SK-N-SH treated with all-trans-retinoic acid at 6 μM for 48 hours (cell line): Measurements from ENCODE around the gene FER1L5.

ENCODE experiments used
- ATAC-seq: fragments of 200-7000 bp; cut with Tn5 transposase; 3 replicates; pipeline ENCODE4 v1.9.1; 2020; ENCODE audit warnings: mild to moderate bottlenecking, moderate library complexity
- ARNTL ChIP-seq: fragments of 450-650 bp; formaldehyde crosslinking; IDR thresholded peaks from 2 replicates; pipeline ENCODE4 v1.5.0; 2020; ENCODE audit warnings: low read depth, mild to moderate bottlenecking, moderate library complexity, borderline replicate concordance
- BACH2 ChIP-seq: fragments of 250-450 bp; sonication (Bioruptor Pico); IDR thresholded peaks from 2 replicates; pipeline ENCODE4 v1.9.0; 2021; ENCODE audit warnings: mild to moderate bottlenecking, borderline replicate concordance
- CREB5 ChIP-seq: fragments of 250-450 bp; sonication (Bioruptor Pico); IDR thresholded peaks from 2 replicates; pipeline ENCODE4 v1.5.1; 2020; ENCODE audit warnings: low read depth, mild to moderate bottlenecking, moderate library complexity
- CSDC2 ChIP-seq: fragments of 250-450 bp; sonication (Bioruptor Pico); IDR thresholded peaks from 2 replicates; pipeline ENCODE4 v1.5.0; 2020; ENCODE audit warnings: mild to moderate bottlenecking, moderate library complexity
- ESRRG ChIP-seq: fragments of 250-450 bp; sonication (Bioruptor Pico); IDR thresholded peaks from 2 replicates; pipeline ENCODE4 v1.6.1; 2021; ENCODE audit warnings: mild to moderate bottlenecking
- GLIS3 ChIP-seq: fragments of 250-450 bp; sonication (Bioruptor Pico); IDR thresholded peaks from 2 replicates; pipeline ENCODE4 v1.5.0; 2020; ENCODE audit warnings: mild to moderate bottlenecking, moderate library complexity
- OSR1 ChIP-seq: fragments of 250-450 bp; sonication (Bioruptor Pico); IDR thresholded peaks from 2 replicates; pipeline ENCODE4 v1.8.0; 2022; ENCODE audit warnings: moderate library complexity, mild to moderate bottlenecking, inconsistent platforms
- PPARA ChIP-seq: fragments of 250-450 bp; sonication (Bioruptor Pico); IDR thresholded peaks from 2 replicates; pipeline ENCODE4 v1.5.0; 2020; ENCODE audit warnings: mild to moderate bottlenecking, borderline replicate concordance
- RARB ChIP-seq: fragments of 250-450 bp; sonication (Bioruptor Pico); IDR thresholded peaks from 2 replicates; pipeline ENCODE4 v1.8.0; 2021; ENCODE audit warnings: mild to moderate bottlenecking, moderate library complexity
- SNAI2 ChIP-seq: fragments of 250-450 bp; sonication (Bioruptor Pico); IDR thresholded peaks from 2 replicates; pipeline ENCODE4 v1.5.0; 2020; ENCODE audit warnings: mild to moderate bottlenecking, moderate library complexity
- TOX ChIP-seq: fragments of 250-450 bp; sonication (Bioruptor Pico); IDR thresholded peaks from 2 replicates; pipeline ENCODE4 v1.8.0; 2021; ENCODE audit warnings: mild to moderate bottlenecking, moderate library complexity, borderline replicate concordance
- ZC3H10 ChIP-seq: fragments of 250-450 bp; sonication (Bioruptor Pico); IDR thresholded peaks from 2 replicates; pipeline ENCODE4 v1.5.1; 2021; ENCODE audit warnings: mild to moderate bottlenecking, moderate library complexity
- ZFP3 ChIP-seq: fragments of 250-450 bp; sonication (Bioruptor Pico); IDR thresholded peaks from 2 replicates; pipeline ENCODE4 v1.5.0; 2020; ENCODE audit warnings: mild to moderate bottlenecking, moderate library complexity
- ZFP30 ChIP-seq: fragments of 450-650 bp; formaldehyde crosslinking; IDR thresholded peaks from 2 replicates; pipeline ENCODE4 v1.5.0; 2022; ENCODE audit warnings: mild to moderate bottlenecking, moderate library complexity
- ZNF70 ChIP-seq: fragments of 450-650 bp; formaldehyde crosslinking; IDR thresholded peaks from 2 replicates; pipeline ENCODE4 v1.5.0; 2020; ENCODE audit warnings: mild to moderate bottlenecking, moderate library complexity
- ZNF8 ChIP-seq: fragments of 450-650 bp; formaldehyde crosslinking; IDR thresholded peaks from 2 replicates; pipeline ENCODE4 v1.5.0; 2020; ENCODE audit warnings: mild to moderate bottlenecking, moderate library complexity
- TF ChIP-seq, protein P1 (sequence below): fragments of 250-450 bp; sonication (Bioruptor Pico); IDR thresholded peaks from 2 replicates; pipeline ENCODE4 v1.8.0; 2021; ENCODE audit warnings: low read depth, mild to moderate bottlenecking, moderate library complexity, borderline replicate concordance
- TF ChIP-seq, protein P2 (sequence below): fragments of 250-450 bp; sonication (Bioruptor Pico); IDR thresholded peaks from 2 replicates; pipeline ENCODE4 v1.5.1; 2021; ENCODE audit warnings: mild to moderate bottlenecking, moderate library complexity
- TF ChIP-seq, protein P3 (sequence below): fragments of 250-450 bp; sonication (Bioruptor Pico); IDR thresholded peaks from 2 replicates; pipeline ENCODE4 v1.8.0; 2020; ENCODE audit warnings: mild to moderate bottlenecking, moderate library complexity, borderline replicate concordance
- TF ChIP-seq, protein P4 (sequence below): fragments of 250-450 bp; sonication (Bioruptor Pico); IDR thresholded peaks from 2 replicates; pipeline ENCODE4 v1.5.0; 2020; ENCODE audit warnings: mild to moderate bottlenecking, moderate library complexity

FER1L5 gene

GRCh38 chr2:96642564-96643360 is at the start of gene FER1L5:
Gene FER1L5 (plus strand): TSS chr2:96642764. CDS start chr2:96642837, 73 bp downstream.
- ATAC-seq, result no peak

DNA sequence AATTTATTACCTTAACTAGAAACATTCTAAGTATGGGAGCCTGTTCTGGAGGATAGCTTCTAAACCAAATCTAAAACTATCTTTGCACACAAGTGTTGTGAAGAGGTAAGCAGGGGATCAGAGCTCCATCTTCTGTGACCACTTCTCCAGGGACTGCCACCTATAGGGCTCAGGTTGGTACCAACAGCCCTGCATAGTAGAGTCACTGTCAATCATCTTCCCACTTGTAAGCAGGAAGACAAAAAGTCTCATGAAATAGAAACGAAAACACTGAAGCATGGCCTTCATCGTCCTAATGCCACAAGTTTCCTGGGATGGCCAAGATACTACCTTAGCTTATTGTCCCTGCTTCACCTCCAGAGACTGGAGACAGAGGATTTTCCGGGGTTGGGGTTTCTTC is 48.3 kb upstream of the FER1L5 start:
- ATAC-seq, result no peak
- no peak for TF ChIP-seq BACH2 (CRISPR knock-in tag)
- TF ChIP-seq, protein P1, sequence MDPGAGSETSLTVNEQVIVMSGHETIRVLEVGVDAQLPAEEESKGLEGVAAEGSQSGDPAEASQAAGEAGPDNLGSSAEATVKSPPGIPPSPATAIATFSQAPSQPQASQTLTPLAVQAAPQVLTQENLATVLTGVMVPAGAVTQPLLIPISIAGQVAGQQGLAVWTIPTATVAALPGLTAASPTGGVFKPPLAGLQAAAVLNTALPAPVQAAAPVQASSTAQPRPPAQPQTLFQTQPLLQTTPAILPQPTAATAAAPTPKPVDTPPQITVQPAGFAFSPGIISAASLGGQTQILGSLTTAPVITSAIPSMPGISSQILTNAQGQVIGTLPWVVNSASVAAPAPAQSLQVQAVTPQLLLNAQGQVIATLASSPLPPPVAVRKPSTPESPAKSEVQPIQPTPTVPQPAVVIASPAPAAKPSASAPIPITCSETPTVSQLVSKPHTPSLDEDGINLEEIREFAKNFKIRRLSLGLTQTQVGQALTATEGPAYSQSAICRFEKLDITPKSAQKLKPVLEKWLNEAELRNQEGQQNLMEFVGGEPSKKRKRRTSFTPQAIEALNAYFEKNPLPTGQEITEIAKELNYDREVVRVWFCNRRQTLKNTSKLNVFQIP (CRISPR knock-in tag), result no peak
- TF ChIP-seq, protein P2, sequence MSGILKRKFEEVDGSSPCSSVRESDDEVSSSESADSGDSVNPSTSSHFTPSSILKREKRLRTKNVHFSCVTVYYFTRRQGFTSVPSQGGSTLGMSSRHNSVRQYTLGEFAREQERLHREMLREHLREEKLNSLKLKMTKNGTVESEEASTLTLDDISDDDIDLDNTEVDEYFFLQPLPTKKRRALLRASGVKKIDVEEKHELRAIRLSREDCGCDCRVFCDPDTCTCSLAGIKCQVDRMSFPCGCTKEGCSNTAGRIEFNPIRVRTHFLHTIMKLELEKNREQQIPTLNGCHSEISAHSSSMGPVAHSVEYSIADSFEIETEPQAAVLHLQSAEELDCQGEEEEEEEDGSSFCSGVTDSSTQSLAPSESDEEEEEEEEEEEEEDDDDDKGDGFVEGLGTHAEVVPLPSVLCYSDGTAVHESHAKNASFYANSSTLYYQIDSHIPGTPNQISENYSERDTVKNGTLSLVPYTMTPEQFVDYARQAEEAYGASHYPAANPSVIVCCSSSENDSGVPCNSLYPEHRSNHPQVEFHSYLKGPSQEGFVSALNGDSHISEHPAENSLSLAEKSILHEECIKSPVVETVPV (CRISPR knock-in tag), result no peak
- TF ChIP-seq ZFP3 (CRISPR knock-in tag), result no peak
- TF ChIP-seq CREB5 (CRISPR knock-in tag), result no peak
- no peak for TF ChIP-seq OSR1 (CRISPR knock-in tag)
- no peak for TF ChIP-seq TOX (CRISPR knock-in tag)
- no peak for TF ChIP-seq PPARA (CRISPR knock-in tag)
- no peak for TF ChIP-seq ESRRG (CRISPR knock-in tag)
- TF ChIP-seq ZNF70, result no peak
- TF ChIP-seq CSDC2 (CRISPR knock-in tag), result no peak
- TF ChIP-seq ZFP30 (CRISPR knock-in tag), result no peak
- TF ChIP-seq SNAI2 (CRISPR knock-in tag), result no peak
- TF ChIP-seq, protein P3, sequence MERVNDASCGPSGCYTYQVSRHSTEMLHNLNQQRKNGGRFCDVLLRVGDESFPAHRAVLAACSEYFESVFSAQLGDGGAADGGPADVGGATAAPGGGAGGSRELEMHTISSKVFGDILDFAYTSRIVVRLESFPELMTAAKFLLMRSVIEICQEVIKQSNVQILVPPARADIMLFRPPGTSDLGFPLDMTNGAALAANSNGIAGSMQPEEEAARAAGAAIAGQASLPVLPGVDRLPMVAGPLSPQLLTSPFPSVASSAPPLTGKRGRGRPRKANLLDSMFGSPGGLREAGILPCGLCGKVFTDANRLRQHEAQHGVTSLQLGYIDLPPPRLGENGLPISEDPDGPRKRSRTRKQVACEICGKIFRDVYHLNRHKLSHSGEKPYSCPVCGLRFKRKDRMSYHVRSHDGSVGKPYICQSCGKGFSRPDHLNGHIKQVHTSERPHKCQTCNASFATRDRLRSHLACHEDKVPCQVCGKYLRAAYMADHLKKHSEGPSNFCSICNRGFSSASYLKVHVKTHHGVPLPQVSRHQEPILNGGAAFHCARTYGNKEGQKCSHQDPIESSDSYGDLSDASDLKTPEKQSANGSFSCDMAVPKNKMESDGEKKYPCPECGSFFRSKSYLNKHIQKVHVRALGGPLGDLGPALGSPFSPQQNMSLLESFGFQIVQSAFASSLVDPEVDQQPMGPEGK (CRISPR knock-in tag), result no peak
- no peak for TF ChIP-seq ZNF8
- TF ChIP-seq, protein P4, sequence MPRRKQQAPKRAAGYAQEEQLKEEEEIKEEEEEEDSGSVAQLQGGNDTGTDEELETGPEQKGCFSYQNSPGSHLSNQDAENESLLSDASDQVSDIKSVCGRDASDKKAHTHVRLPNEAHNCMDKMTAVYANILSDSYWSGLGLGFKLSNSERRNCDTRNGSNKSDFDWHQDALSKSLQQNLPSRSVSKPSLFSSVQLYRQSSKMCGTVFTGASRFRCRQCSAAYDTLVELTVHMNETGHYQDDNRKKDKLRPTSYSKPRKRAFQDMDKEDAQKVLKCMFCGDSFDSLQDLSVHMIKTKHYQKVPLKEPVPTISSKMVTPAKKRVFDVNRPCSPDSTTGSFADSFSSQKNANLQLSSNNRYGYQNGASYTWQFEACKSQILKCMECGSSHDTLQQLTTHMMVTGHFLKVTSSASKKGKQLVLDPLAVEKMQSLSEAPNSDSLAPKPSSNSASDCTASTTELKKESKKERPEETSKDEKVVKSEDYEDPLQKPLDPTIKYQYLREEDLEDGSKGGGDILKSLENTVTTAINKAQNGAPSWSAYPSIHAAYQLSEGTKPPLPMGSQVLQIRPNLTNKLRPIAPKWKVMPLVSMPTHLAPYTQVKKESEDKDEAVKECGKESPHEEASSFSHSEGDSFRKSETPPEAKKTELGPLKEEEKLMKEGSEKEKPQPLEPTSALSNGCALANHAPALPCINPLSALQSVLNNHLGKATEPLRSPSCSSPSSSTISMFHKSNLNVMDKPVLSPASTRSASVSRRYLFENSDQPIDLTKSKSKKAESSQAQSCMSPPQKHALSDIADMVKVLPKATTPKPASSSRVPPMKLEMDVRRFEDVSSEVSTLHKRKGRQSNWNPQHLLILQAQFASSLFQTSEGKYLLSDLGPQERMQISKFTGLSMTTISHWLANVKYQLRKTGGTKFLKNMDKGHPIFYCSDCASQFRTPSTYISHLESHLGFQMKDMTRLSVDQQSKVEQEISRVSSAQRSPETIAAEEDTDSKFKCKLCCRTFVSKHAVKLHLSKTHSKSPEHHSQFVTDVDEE (CRISPR knock-in tag), result no peak

More at GRCh38 chr2:96642564-96643360, at the start of gene FER1L5:
- TF ChIP-seq ARNTL (CRISPR knock-in tag) (no peak), ZNF70 (no peak), PPARA (CRISPR knock-in tag) (no peak), ZC3H10 (CRISPR knock-in tag) (no peak), ZFP30 (CRISPR knock-in tag) (no peak), ESRRG (CRISPR knock-in tag) (no peak), RARB (CRISPR knock-in tag) (no peak), GLIS3 (CRISPR knock-in tag) (no peak), BACH2 (CRISPR knock-in tag) (no peak)
- TF ChIP-seq, protein P4 (CRISPR knock-in tag), result no peak
- TF ChIP-seq, all 23 proteins: peak for 0
